Measurements from ENCODE around the gene CNTN6. TPM values are rescaled to one million over a fixed set of nuclear protein-coding genes. Genes with fewer than 3 reads are reported as not detected.

Gene CNTN6
- not detected for total RNA-seq (2021; ENCODE audit: unreplicated experiment)
- polyA plus RNA-seq (2012) = not detected in 2 replicates
- Bru-seq, nascent RNA = percentile 0 among the genes with signal in this experiment
- BruChase-seq, experiment 1, labeled RNA remaining after a 6-hour chase = not detected
- BruChase-seq, experiment 2, labeled RNA remaining after a 2-hour chase = not detected
- long read RNA-seq = 0 reads

DNA sequence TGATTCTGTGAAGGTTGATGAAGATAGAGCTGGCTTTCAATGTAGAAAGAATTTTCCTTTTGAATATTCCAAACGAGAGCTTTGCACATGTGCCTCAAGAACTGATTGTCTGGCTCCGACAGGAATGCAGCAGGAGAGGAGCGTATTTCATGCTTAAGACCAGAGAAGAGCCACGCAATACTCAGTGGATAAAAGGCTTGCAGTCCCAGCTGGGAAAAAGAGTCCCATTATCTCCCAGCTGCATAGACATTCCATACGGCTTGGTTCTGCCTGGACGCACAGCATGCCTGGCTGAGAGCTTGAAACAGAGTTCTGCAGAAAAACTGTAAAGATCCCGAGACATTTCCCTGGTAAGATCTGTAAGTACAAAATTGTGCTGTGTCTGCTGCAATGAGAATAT lies at the start of gene CNTN6:
Gene CNTN6 (plus strand): TSS at position 254 of the 400 bp plus-strand sequence. CDS start 54,985 bp downstream, outside the sequence.
- TF ChIP-seq CBX3 (IDR thresholded peaks at IDR 0.05; ENCODE audit: low read depth) = no peak
- TF ChIP-seq CEBPB (IDR thresholded peaks at IDR 0.05; ENCODE audit: low read depth) = no peak
- no peak for TF ChIP-seq MAX (IDR thresholded peaks at IDR 0.05)
- TF ChIP-seq POLR2AphosphoS5 (IDR thresholded peaks at IDR 0.05; ENCODE audit: low read depth, low read length) = no peak
- BruUV-seq (replicated peaks) = no TSS peak
- H3K36me3 ChIP-seq (ENCODE audit: control insufficient read depth in 1 of 2, insufficient read depth in 2 of 2, low read length in 2 of 2) = no peaks in the 10 kb centered on the region
- ChIA-PET POLR2A (no interaction called here), CTCF (no interaction called here), RAD21 (ENCODE audit: low non-redundant PET in 1 of 2, low total read pairs in 2 of 2, uncharacterized antibody in 2 of 2, unreplicated experiment in 2 of 2) (no interaction called here)
- intact Hi-C loops (cut with micrococcal nuclease) = no loop called here
- H4K20me1 ChIP-seq (ENCODE audit: insufficient read depth) = no peaks in the 10 kb centered on the region
- H3K4me1 ChIP-seq (ENCODE audit: control insufficient read depth in 1 of 2, insufficient read depth in 2 of 2, low read length in 2 of 2) = no peaks in the 10 kb centered on the region
- H3K9me3 ChIP-seq (ENCODE audit: control insufficient read depth in 1 of 2, insufficient read depth in 1 of 2, low read depth in 1 of 2, low read length in 2 of 2) = peaks cover 24 to 25% of the 10 kb centered on the region in 2 experiments; a peak in 2 of 4 replicates
- H3K9me2 ChIP-seq (ENCODE audit: insufficient read depth) = no peaks in the 10 kb centered on the region
- no peak within 1 kb of the TSS for H3K4me2 ChIP-seq (ENCODE audit: low read length)
- no peak within 1 kb of the TSS for H3K9ac ChIP-seq (ENCODE audit: low read length)
- H3K27me3 ChIP-seq (ENCODE audit: insufficient read depth, low read length) = no peaks in the 10 kb centered on the region
- DNase-seq (ENCODE audit: low read depth, low spot score) (no peak), ATAC-seq (no peak)
- H3K4me3 ChIP-seq (replicated peaks in 1 of 2; ENCODE audit: low read depth in 1 of 2, low read length in 2 of 2) = no peak within 1 kb of the TSS
- H3K79me2 ChIP-seq (ENCODE audit: insufficient read depth, low read length) = no peaks in the 10 kb centered on the region
- H2AFZ ChIP-seq (ENCODE audit: low read depth, low read length, poor library complexity, severe bottlenecking) = no peak within 1 kb of the TSS
- no peak within 1 kb of the TSS for H3K27ac ChIP-seq (ENCODE audit: low read depth, low read length)

DNA sequence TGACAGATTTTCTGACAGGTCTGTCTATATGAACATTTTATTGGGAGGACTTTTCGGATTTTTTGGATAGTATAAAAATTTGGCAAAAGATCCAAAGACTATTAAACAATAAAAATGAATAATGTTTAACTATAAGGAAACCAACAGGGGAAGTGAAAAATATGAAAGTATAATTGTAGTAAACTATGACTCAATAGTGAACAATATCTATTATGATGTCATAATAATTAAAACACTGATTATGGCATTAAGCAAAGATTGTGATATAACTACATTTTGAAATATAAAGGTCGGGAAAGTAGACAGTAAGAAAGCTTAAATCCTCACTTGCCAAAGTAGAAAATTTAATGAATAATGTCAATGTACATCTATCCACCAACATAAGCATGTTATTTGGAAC lies 44.3 kb upstream of the CNTN6 start:
- Histone ChIP-seq H4K20me1 (ENCODE audit: insufficient read depth) (no peaks in the 10 kb centered on the region), H3K9me3 (ENCODE audit: control insufficient read depth in 1 of 2, insufficient read depth in 1 of 2, low read depth in 1 of 2, low read length in 2 of 2) (peaks cover 19 to 23% of the 10 kb centered on the region in 2 experiments; a peak in 3 of 4 replicates), H3K4me3 (replicated peaks in 1 of 2; ENCODE audit: low read depth in 1 of 2, low read length in 2 of 2) (no peak overlapping the region), H3K4me1 (ENCODE audit: control insufficient read depth in 1 of 2, insufficient read depth in 2 of 2, low read length in 2 of 2) (no peaks in the 10 kb centered on the region), H3K9me2 (ENCODE audit: insufficient read depth) (no peaks in the 10 kb centered on the region), H3K9ac (ENCODE audit: low read length) (no peak overlapping the region), H3K79me2 (ENCODE audit: insufficient read depth, low read length) (no peaks in the 10 kb centered on the region), H2AFZ (ENCODE audit: low read depth, low read length, poor library complexity, severe bottlenecking) (no peak overlapping the region), H3K27ac (ENCODE audit: low read depth, low read length) (no peak overlapping the region), H3K27me3 (ENCODE audit: insufficient read depth, low read length) (no peaks in the 10 kb centered on the region), H3K36me3 (ENCODE audit: control insufficient read depth in 1 of 2, insufficient read depth in 2 of 2, low read length in 2 of 2) (no peaks in the 10 kb centered on the region), H3K4me2 (ENCODE audit: low read length) (no peak overlapping the region)
- BruUV-seq (replicated peaks) = no TSS peak
- intact Hi-C loops (cut with micrococcal nuclease) = no loop called here
- DNase-seq (ENCODE audit: low read depth, low spot score) (no peak), ATAC-seq (no peak)
- ChIA-PET RAD21 (ENCODE audit: low non-redundant PET in 1 of 2, low total read pairs in 2 of 2, uncharacterized antibody in 2 of 2, unreplicated experiment in 2 of 2) (no interaction called here), CTCF (no interaction called here), POLR2A (no interaction called here)
- no peak for TF ChIP-seq RAD21 (IDR thresholded peaks at IDR 0.05; ENCODE audit: low read depth)
- TF ChIP-seq SP1 (IDR thresholded peaks at IDR 0.05; ENCODE audit: low read depth) = no peak
- TF ChIP-seq ATF3 (IDR thresholded peaks at IDR 0.05) = no peak
- no peak for TF ChIP-seq POLR2A (IDR thresholded peaks at IDR 0.05; ENCODE audit: borderline replicate concordance, extremely low read depth, insufficient read depth, insufficient read length)
- no peak for TF ChIP-seq ELF1 (IDR thresholded peaks at IDR 0.05; ENCODE audit: borderline replicate concordance, low read depth)
- no peak for TF ChIP-seq EZH2phosphoT487 (IDR thresholded peaks at IDR 0.05; ENCODE audit: borderline replicate concordance)
- no peak for TF ChIP-seq FOSL1 (IDR thresholded peaks at IDR 0.05; ENCODE audit: low read depth)
- TF ChIP-seq, protein P1, sequence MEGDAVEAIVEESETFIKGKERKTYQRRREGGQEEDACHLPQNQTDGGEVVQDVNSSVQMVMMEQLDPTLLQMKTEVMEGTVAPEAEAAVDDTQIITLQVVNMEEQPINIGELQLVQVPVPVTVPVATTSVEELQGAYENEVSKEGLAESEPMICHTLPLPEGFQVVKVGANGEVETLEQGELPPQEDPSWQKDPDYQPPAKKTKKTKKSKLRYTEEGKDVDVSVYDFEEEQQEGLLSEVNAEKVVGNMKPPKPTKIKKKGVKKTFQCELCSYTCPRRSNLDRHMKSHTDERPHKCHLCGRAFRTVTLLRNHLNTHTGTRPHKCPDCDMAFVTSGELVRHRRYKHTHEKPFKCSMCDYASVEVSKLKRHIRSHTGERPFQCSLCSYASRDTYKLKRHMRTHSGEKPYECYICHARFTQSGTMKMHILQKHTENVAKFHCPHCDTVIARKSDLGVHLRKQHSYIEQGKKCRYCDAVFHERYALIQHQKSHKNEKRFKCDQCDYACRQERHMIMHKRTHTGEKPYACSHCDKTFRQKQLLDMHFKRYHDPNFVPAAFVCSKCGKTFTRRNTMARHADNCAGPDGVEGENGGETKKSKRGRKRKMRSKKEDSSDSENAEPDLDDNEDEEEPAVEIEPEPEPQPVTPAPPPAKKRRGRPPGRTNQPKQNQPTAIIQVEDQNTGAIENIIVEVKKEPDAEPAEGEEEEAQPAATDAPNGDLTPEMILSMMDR (IDR thresholded peaks at IDR 0.05 in 2 of 3, conservative IDR thresholded peaks at IDR 0.05 in 1 of 3; ENCODE audit: borderline replicate concordance in 1 of 3, insufficient read depth in 1 of 3, low read depth in 2 of 3, low read length in 2 of 3) = no peak
- TF ChIP-seq SRF (IDR thresholded peaks at IDR 0.05; ENCODE audit: low read depth) = no peak
- TF ChIP-seq CEBPB (IDR thresholded peaks at IDR 0.05; ENCODE audit: low read depth) = no peak
- TF ChIP-seq POLR2AphosphoS5 (IDR thresholded peaks at IDR 0.05; ENCODE audit: low read depth, low read length) = no peak
- TF ChIP-seq YY1 (IDR thresholded peaks at IDR 0.05; ENCODE audit: extremely low read depth, insufficient replicate concordance, low read depth, low read length) = no peak
- TF ChIP-seq EZH2 (IDR thresholded peaks at IDR 0.05) = no peak
- TF ChIP-seq TCF7L2 (IDR thresholded peaks at IDR 0.05; ENCODE audit: borderline replicate concordance, extremely low read depth, insufficient read depth, insufficient read length) = no peak
- TF ChIP-seq CBX3 (IDR thresholded peaks at IDR 0.05; ENCODE audit: low read depth) = no peak
- no peak for TF ChIP-seq ZBTB33 (IDR thresholded peaks at IDR 0.05; ENCODE audit: extremely low read depth, insufficient replicate concordance, low read length)

Measured in HCT116 (cell line).